ENCODE results near the gene KRT84. TPM values are rescaled to one million over a fixed set of nuclear protein-coding genes. Genes with fewer than 3 reads are reported as not detected.

KRT84 gene
- total RNA-seq, 4 donors from 2014 or later = not detected

DNA sequence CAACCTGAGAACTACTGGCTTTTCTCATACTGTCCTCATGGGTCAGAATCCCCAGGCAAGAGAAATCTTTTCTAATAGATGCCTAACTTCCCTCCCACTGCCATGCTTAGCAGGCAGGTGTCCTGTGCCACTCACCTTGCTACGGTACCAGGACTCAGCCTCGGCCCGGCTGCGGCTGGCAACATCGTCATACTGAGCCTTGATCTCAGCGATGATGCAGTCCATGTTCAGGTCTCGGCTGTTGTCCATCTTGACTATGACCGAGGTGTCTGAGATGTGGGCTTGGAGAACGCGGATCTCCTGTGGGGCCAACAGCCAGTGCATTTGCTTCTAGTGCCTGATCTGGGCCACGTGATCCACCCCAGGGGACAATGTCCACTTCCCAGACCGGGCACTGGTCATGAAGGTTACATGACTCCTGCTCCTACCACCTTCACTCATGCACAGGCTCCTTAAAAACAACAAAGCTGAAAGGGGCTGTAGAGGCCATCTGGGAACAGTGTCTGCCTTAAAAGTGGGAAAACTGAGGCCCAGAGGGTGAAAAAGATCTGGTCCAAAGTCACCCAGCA, 22.3 kb downstream of the KRT84 start:
- intact Hi-C loops (cut with DNase I) = no loop called here
- no peak for DNase-seq (ENCODE audit: extremely low spot score)
- WGBS = 95% methylated on average over 8 of the region's 12 CpGs
- Histone ChIP-seq H3K27ac (replicated peaks in 1 of 4) (no peak overlapping the region), H3K9me3 (no peaks in the 10 kb centered on the region), H3K27me3 (peaks cover 0 to 5% (median 0%) of the 10 kb centered on the region in 4 donors), H3K4me3 (no peak overlapping the region), H3K4me1 (no peaks in the 10 kb centered on the region), H3K36me3 (no peaks in the 10 kb centered on the region)
- TF ChIP-seq POLR2A (IDR thresholded peaks at IDR 0.05; ENCODE audit: low read depth) = no peak
- TF ChIP-seq POLR2AphosphoS5 (IDR thresholded peaks at IDR 0.05) = no peak
- TF ChIP-seq CTCF (IDR thresholded peaks at IDR 0.05) = no peak
- TF ChIP-seq EP300 (IDR thresholded peaks at IDR 0.05) = no peak

DNA sequence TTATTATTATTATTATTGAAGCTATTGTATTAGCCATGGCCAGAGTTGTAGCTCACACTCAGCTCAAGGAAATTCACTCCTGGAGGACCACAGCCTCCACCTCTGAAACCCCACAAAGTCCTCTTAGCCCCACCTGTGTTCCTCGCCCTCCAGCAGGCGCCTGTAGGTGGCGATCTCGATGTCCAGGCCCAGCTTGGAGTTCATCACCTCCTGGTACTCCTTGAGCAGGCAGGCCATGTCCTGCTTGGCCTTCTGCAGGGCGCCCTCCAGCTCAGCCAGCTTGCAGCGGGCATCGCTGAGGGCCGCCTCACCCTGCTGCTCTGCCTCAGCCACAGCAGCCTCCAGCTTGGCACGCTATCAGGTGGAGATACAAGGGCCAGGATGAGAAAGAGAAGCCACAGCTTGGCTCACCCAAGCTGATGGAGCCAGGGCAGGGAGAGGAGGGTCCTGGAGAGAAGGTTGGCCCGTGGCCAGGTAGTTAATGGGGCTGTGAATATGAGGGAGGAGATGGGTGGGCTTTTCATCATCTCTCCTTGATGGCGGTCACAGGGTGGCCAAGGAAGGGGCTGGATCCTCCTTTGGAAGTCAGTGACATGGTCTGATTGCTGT, 23.2 kb downstream of the KRT84 start:
- no peaks in the 10 kb centered on the region for H3K4me1 ChIP-seq
- H3K36me3 ChIP-seq = no peaks in the 10 kb centered on the region
- no peak for DNase-seq (ENCODE audit: extremely low spot score)
- H3K4me3 ChIP-seq = no peak overlapping the region
- WGBS = 84% methylated on average over 7 of the region's 11 CpGs
- intact Hi-C loops (cut with DNase I) = no loop called here
- peaks cover 0 to 5% (median 0%) of the 10 kb centered on the region in 4 donors for H3K27me3 ChIP-seq
- no peak for TF ChIP-seq CTCF (IDR thresholded peaks at IDR 0.05)
- no peak for TF ChIP-seq POLR2AphosphoS5 (IDR thresholded peaks at IDR 0.05)
- no peaks in the 10 kb centered on the region for H3K9me3 ChIP-seq
- H3K27ac ChIP-seq (replicated peaks in 1 of 4) = no peak overlapping the region

GRCh38 chr12:52361553-52361952, 23.9 kb downstream of the KRT84 start:
- TF ChIP-seq EP300 (IDR thresholded peaks at IDR 0.05) = no peak
- no peak for TF ChIP-seq POLR2AphosphoS5 (IDR thresholded peaks at IDR 0.05)
- no peak for TF ChIP-seq CTCF (IDR thresholded peaks at IDR 0.05)
- no peak for TF ChIP-seq POLR2A (IDR thresholded peaks at IDR 0.05; ENCODE audit: low read depth)
- Histone ChIP-seq H3K4me1 (no peaks in the 10 kb centered on the region), H3K9me3 (no peaks in the 10 kb centered on the region), H3K27ac (replicated peaks in 1 of 4) (no peak overlapping the region), H3K27me3 (peaks cover 0 to 9% (median 0%) of the 10 kb centered on the region in 4 donors), H3K36me3 (no peaks in the 10 kb centered on the region), H3K4me3 (no peak overlapping the region)
- 93% methylated on average over 1 of the region's 1 CpG for WGBS
- DNase-seq (ENCODE audit: extremely low spot score) = no peak
- intact Hi-C loops (cut with DNase I) = no loop called here

DNA sequence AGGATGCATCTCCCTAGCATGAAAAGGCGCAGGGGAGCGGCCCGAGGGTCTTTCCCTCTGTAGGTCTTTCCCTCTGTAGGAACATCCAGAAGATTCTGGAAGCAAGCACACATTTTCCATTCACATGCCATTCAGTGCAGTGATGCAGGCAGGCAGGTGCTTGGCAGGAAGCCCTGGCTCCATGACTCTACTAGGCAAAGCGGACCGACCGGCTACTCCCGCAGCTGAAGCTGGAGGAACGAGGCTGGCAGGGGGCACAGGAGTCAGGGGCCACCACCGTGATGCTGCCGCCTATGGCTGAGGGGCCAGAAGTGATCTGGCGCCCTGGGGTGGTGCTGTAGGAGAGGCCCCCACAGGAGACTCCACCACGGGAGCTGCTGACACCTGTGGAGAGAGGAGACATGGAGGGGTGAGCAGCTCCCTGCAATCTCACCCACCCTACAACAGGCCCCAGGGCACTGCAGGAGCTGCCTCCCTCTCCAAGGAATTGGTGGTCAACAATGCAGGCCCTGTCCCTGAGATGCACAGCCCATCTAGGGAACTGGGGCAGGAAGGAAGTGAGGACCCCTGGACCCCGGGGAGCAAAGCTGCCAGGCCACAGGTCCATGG, 24.7 kb downstream of the KRT84 start:
- Histone ChIP-seq H3K4me1 (no peaks in the 10 kb centered on the region), H3K36me3 (no peaks in the 10 kb centered on the region), H3K4me3 (no peak overlapping the region), H3K9me3 (no peaks in the 10 kb centered on the region), H3K27me3 (peaks cover 0 to 17% (median 0%) of the 10 kb centered on the region in 4 donors), H3K27ac (replicated peaks in 1 of 4) (no peak overlapping the region)
- no peak for TF ChIP-seq CTCF (IDR thresholded peaks at IDR 0.05)
- TF ChIP-seq POLR2A (IDR thresholded peaks at IDR 0.05; ENCODE audit: low read depth) = no peak
- no peak for TF ChIP-seq POLR2AphosphoS5 (IDR thresholded peaks at IDR 0.05)
- TF ChIP-seq EP300 (IDR thresholded peaks at IDR 0.05) = no peak
- no peak for DNase-seq (ENCODE audit: extremely low spot score)
- intact Hi-C loops (cut with DNase I) = no loop called here
- WGBS = 80% methylated on average over 13 of the region's 13 CpGs
